HG03175 (cell line): ENCODE results near the gene POLG2.
"Not testable (repeated sequence)": the region's sequence is repeated elsewhere in the genome, so short reads cannot be mapped to it uniquely, and the experiment has no call there.

Experiments
- ATAC-seq: cut with Tn5 transposase; IDR thresholded peaks from one replicate; pipeline ENCODE4 v1.9.1; 2021; ENCODE audit warnings: mild to moderate bottlenecking, moderate library complexity; ENCODE audit not compliant: unreplicated experiment

The POLG2 gene

DNA sequence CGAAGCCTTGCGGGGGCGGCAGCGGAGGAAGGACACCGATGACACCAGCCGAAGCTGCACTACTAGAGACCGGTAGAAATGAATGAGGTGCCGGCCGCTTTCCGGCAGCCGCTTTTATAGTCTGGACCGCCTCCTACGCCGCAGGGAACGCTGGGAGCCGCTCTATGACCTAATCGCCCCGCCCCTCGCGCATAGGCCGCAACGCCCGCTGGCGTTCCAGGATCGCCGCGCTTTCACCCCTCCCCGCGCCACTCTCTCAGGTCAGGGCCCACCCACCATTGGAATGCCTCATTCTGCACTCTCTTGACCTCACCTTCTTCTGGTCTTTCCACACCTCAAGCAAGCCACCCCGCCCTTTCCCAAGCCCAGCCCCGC lies 9.3 kb upstream of the POLG2 start, which contains the start of gene DDX5:
Gene DDX5, minus strand, starts transcription at position 89 of the 375 bp plus-strand sequence. CDS start 170 bp downstream, outside the sequence.
- peak; percentile 60 for ATAC-seq

DNA sequence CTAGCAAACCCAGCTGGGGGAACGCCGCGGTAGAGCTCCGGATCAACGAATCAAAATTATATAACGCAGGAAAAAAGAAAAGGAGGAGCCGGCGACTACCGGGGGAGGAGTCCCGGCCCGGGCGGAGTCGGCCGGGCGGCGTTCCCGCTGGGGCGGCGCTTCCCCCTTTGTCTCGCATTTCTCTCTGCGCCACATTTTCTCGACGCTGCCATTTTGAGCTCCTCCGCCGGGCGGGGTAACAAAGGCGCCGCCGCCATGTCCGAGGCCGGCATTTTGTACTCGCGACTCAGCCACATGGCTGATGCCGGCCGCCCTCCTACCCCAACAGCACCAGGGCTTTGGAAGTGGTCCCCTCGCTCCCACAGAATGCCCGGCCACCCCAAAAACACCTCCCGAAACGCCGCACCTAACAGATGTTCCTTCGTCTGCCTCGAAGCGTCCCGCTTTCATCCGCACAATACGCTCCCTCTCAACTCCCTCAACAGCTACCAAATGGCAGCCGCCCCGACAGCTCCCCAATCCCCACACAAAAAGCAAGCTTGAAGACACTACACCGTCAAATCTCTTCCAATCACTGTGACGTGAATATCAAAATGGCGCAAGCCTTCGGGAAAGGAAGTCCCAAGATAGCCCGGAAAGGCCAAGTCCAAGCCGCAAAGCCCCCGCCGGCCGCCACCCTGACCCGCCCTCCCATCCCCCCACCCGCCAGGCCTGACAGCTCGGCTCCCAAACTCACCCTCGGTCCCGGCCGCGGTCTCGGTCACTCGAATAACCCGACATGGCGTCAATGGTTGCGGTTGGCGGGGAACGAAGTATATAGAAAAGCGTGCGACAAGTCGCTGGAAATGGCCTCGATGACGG lies 8.7 kb upstream of the POLG2 start:
- ATAC-seq: no peak

DNA sequence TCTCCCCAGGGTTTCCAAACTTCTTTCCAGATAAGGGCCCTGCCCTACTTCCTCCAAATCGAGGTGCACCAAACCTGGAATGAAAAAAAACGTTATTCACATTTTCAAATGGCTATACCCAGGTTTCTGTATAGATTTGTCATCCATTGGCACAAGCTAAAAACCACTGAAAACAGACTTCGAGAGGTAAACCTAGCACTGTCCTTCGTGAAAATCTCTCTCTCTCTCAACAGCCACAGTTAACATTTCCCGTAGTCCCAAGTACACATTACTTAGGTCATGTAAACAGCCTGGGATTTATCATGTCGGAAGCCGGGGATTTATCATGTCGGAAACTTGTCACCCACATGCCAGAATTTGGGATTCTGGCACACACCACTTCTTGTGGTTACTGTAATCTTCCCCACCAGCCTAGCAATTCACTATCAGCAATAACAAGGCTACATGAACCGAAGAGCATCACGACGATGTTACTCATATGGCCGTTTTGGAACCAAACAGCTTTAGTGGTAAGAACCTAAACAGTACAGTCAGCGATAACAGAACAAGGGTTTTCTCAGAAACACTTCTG lies 8.0 kb upstream of the POLG2 start:
- ATAC-seq: no peak

DNA sequence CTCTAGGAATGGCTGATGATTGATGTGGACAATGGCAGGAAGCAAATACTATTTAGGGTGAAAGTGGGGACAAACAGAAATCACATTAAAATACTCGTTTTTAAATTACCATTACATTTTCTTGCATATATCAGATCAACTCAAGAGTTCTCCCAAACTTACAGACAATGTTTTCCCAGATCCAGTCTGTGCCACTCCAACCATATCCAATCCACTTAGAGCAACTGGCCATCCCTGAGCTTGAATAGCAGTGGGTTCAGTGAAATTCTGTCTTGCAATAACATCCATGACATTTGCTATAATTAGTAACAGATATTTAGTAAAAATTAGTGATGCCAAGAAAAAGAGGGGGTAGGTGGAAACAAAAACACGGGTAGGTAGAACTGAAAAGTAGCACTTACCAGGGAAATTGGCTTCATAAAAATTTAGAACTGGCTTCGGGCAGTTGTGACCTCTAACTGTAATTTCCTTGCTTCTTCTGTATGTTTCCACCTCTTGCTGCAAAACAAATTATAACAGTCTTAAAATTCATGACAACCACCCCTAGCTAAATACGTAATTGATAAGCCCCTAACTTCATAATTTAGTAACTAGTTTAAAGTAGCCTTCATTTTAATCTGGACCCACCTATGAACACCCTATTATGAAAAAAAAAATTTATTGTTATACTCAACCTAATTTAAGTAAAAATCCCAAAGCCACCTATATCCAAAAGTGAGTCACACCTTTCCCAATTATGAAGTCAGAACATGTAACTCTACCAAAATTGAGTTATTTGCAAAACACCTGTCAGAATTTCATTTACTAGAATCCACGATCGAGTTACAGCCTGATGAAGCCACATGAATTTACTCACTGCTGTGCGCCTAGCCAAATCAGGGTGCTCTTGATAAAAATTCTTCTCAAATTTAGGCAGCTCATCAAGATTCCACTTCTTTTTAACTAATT lies 7.2 kb upstream of the POLG2 start:
- ATAC-seq: no peak

DNA sequence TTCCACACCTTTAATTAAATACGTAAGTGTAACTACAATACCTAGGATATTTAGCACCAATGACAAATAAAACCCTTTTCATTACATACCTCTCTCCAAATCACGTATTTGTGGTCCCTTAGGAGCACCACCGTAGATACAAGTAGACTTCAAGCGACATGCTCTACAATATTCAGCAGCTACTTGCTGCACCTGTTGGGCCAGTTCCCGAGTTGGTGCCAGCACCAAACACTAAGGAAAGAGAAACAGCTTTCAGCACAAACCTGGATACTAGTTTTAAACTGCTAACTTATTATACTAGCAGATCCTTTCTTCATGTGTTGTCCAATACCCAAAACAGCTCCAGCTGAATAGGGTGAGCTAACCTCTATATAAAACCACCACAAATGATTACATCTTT lies 6.5 kb upstream of the POLG2 start:
- ATAC-seq: no peak

DNA sequence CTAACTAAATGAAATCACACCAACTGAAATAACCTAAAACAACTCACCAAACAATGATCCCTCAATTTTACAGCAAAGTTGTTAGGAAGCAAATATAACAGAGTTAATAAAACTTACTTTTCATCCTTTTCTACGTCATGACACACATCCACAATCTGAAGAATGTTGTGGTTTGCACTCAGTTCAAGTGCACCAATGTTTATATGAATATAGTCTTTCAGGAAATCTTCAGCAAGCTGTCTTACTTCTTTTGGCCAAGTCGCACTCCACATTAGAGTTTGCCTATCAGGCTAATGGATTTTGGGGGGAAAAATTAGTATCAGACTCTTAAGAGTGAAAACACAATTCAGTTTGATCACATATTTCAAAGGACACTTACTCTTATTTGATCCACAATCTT lies 6.0 kb upstream of the POLG2 start:
- ATAC-seq: no peak

DNA sequence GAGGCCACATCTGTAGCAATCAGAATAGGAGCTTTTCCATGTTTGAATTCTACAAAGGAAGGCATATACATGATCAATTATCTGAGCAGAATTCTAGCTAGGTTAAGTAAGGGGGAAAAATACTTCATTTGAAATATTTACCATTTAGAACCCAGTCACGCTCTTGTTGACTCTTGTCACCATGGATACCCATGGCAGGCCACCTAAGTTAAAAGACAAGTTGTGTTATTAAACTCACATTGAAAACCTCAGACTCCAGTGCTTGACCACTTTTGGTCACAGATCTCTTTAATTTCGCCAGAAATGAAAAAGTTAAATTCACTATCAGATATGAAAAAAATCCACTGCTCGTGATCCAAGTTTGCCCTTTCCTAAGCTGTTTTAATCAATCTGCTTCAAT lies 5.2 kb upstream of the POLG2 start:
- ATAC-seq: no peak

DNA sequence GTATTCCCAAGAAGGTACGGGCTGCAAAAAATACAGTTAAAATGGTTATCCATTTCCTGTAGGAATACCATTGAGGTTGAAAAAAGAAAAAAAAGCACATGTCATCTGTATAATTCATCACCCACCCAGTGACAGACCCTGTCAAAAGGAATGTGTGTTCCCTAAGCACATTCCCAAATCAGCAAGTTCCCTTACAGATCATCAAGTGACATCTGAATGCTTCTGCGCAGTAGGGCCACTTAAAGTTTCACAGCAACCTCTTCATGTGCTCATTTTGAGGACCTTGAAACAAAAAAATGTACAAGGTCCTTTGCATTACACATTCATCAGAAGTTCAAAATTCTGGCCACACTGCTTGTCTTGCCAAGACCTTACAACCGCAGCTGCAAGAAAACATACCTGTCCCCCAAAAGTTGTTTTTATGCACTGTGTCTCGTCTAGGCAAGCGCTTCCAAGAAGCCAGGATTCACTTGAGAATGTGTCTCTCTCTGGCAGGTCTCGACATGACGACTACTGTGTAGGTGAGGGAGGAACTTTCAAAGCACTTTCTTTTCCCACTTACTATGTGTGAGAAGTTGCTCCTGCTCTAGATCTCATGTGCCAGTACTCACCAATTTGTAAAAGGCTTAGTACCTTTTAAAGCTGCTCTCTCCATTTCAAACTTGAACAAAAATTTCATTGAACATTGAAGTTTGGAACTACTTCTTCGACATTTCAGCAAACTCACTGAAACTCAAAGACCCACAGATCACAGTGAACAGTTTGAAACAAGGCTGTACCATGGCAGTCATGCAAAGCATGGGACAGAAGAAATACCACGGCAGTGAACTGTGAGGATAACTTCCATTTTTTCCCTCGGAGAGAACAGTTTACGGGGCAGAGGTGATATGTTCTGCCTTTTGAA lies 4.3 kb upstream of the POLG2 start:
- ATAC-seq: no peak

DNA sequence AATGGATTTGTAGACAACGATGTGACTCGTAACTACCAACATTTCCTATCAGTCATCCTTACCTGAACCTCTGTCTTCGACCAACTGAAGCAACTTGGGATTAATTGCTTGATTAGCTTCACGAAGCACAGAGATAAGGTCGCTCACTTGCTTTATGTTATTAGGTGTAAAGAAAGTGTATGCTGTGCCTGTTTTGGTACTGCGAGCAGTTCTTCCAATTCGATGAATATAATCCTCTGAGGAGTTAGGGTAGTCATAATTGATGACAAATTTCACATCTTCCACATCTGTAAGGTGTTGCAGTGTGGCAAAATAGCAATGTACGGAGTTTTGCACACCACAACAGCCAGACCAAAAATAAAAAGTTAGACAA lies 3.6 kb upstream of the POLG2 start:
- ATAC-seq: no peak

DNA sequence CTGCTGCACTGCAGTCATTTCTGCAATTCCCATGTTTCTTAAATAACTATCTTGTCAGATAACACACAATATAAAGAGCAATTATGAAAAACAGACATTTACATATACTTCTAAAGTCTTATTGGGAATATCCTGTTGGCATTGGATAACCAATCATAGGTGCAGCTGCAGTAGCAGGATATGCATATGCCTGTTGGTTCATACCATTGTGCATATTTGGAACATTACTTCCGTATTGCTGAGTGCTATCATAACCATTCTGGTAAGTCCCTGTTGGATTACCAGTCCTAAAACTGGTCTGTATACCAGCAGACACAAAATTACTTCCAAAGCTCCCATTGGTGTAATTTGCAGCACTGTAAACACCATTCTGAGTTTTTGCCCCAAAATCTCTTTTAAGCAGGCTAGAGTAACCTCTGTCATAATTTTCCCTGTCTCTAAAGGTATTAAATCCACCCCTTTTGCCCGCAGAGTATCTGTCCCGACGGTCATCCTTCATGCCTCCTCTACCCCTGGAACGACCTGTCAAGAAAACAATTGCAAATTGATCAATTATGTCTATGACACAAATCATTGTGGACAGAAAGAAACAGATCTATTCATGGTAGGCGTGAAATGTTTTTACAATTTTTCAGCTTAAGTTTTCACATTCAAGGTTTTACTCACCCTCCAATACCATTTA lies 3.1 kb upstream of the POLG2 start:
- no peak for ATAC-seq

DNA sequence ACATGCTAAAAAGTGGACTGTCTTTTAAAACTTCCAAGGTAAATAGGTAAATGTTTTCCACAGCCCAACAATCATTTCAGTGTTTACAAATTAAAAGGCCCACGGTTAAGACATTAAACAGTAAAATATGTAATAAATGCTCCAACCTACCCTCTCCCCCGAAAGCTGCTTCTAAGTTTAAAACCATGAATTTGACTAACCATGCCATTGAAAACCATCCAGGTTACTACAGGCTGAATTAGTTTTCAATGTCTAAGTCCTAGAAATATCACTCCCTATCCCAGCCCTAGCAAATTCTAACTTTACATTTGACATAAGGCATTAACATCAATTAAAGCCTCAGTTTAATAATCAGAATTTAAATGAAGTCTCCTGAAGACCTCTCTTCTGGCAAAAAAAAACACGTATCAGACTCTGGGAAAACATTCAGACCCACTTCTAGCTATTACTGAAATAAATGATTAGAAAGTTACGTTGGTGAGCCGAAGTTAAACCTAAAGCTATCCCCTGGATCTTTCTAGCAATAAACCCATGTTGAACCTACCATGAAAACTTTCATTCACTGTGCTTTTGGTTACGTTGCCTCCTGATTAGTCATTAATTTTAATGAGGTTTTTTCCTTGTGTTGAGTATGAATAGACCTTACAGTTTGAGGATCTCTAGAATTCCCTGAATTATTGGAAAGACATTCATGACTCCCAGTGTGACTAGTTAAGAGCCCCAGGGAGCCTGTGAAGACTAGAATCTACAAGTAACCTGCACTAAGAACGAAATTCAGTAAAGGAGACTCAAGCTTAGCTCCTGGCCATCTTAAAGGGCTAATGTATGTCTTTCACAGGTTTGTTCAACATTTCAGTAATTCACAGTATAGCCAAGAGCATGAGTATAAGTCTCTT lies 1.7 kb upstream of the POLG2 start:
- ATAC-seq: no peak

DNA sequence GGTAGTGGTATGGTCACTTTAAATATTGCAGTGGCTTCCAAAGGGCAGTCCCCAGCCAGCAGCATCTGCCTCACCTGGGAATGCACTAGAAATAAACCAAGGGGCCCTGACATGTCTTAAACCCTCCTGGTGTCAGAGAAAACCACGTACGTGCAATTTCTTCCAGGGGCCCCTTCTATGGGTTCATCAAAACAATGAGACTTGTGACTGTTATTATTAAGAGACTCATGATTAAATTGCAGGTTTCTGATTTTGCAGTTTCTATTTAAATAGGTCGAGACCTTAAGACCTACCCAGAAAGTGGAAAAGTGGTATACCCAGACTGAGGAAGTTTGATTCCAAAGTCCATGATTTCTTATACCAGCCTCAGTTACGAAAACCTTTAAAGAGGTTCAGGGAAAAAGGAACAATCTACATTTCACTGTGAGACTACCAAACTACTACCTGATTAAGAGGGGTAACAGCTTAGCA lies 746 bp upstream of the POLG2 start:
- ATAC-seq: no peak

DNA sequence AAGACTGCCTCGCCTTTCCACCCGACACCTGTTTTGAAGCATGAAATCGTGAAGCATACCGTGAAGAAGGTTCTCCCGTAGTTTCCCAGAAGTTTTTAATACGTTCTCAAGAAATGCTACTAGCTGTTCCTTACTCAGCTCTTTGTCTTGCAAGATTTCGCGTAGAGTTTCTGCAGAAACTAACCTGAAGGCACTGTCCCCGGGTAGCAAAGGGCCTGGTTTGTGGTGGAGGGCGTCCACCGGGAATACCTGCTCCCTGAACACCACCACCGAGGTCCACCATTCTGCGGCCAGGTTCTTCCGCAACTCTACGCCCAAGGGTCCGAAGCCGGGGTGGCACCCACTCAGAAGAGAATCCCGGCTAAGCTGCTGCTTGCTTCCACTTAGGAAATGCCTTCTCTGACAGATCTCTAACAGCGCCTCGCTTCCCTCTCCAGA lies 487 bp downstream of the POLG2 start:
- ATAC-seq: no peak

DNA sequence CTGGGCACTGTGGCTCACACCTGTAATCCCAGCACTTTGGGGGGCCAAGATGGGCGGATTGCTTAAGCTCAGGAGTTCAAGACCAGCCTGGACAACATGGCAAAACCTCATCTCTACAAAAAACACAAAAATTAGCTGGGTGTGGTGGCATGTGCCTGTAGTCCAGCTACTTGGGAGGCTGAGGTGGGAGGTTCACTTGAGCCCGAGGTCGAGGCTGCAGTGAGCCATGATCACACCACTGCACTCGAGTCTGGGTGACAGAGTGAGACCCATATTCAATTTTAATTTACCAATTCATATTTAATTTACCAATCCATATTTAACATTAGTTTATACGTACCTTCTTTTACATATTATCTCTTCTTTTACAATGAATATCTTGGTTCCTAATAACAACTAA lies 1.6 kb downstream of the POLG2 start:
- not testable (repeated sequence) for ATAC-seq

DNA sequence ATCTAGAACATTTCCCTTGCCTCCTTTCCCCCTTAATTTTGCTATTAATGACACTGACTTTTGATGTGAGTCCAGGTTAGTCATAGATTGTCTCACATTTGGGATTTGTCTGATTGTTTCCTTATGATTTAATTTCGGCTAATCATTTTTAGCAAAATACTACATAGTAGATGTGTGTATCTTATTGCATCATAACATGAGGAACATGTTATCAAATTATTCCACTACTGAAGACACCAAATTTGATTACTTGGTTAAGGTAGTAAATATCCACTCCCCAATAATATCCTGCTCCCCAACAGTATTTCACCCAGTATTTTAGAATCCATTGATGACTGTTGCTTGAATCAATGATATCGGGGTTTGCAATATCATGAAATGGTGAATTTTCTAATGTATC lies 2.7 kb downstream of the POLG2 start:
- no peak for ATAC-seq

DNA sequence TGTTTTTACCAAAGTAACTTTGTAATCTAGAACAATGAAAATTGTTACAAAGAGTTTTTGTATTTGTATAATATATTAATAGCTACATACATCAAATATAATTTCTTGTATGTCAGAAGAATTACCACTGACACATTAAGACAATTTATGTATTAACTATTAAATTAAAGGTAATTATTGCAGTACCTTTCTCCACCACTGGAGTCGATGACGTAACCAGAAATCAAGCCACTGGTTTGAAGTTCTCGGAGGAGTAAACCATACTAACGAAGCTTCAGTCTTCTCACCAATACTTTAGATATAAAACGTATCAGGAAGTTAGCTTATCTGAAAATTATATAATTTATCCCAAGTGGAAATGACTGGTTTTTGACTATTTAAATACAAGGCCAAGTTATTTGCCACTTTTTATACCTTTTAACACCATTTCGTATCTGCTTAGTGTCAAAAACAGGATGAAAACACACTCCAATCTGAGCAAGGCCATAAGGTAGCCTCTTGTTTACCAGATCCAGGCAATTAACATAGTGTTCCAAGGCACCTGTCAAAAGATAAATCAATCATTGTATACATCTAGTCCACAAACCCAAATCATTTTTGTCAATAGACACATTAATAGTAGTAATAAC lies 4.3 kb downstream of the POLG2 start:
- ATAC-seq: no peak

DNA sequence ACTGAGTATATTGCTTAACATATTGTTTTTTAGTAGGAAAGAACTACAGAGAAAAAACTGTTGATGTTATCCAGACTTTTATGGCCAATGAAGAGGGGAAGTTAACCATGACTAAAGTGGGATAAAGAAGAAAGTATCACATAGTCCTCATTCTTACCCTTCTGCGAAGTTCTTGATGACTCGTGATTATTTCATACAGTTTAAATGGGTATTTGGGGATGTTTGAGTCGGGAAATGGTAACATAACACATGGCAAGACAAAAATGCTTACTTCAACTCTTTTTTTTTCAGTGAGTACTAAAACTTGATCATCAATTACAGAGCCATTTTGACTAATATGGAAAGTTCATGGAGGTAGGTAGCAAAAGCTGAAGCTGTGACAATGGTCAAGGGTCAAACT lies 4.9 kb downstream of the POLG2 start:
- ATAC-seq: no peak
